K562 (cell line): ENCODE results near the gene ASPRV1.

ENCODE experiments used
- CBX2 ChIP-seq: fragments of 200-600 bp; sonication (generic); IDR thresholded peaks from one replicate; pipeline ENCODE4 v1.6.1; 2012; ENCODE audit warnings: mild to moderate bottlenecking, low read length, inconsistent platforms; ENCODE audit not compliant: insufficient read depth, poor library complexity, severe bottlenecking
- DPF2 ChIP-seq: fragments of 450-650 bp; IDR thresholded peaks from 2 replicates; pipeline ENCODE4 v1.6.1; 2016
- E2F5 ChIP-seq: sonication (generic); formaldehyde crosslinking; IDR thresholded peaks from 2 replicates; pipeline ENCODE4 v1.8.0; 2022; ENCODE audit warnings: mild to moderate bottlenecking, missing genetic modification reagents
- E2F6 ChIP-seq, 2 experiments: IDR thresholded peaks; 2 replicates each; pipeline ENCODE4 v1.6.1; 2011; ENCODE audit warnings: borderline replicate concordance in 1 of 2, control low read depth in 1 of 2, low read depth in 1 of 2, low read length in 1 of 2, mild to moderate bottlenecking in 1 of 2, mixed read lengths in 1 of 2, moderate library complexity in 1 of 2; ENCODE audit not compliant: insufficient read depth in 1 of 2, insufficient read length in 1 of 2, poor library complexity in 1 of 2, severe bottlenecking in 1 of 2; ENCODE audit errors: extremely low read depth in 1 of 2
- HDAC1 ChIP-seq, 2 experiments: fragments of 450-650 bp; IDR thresholded peaks; 2 replicates each; pipeline ENCODE4 v1.6.1; 2016 to 2017; ENCODE audit warnings: inconsistent platforms in 1 of 2, mild to moderate bottlenecking in 1 of 2, moderate library complexity in 1 of 2
- KHSRP ChIP-seq: fragments of 450-650 bp; IDR thresholded peaks from 2 replicates; pipeline ENCODE4 v1.6.1; 2017
- MTA2 ChIP-seq: fragments of 450-650 bp; IDR thresholded peaks from 2 replicates; pipeline ENCODE4 v1.6.1; 2016; ENCODE audit warnings: low read depth
- POLR2AphosphoS5 ChIP-seq: IDR thresholded peaks from 2 replicates; pipeline ENCODE4 v1.6.1; 2011; ENCODE audit warnings: mild to moderate bottlenecking, low read depth, low read length, moderate library complexity; ENCODE audit not compliant: control insufficient read depth, insufficient read depth
- RFX5 ChIP-seq: IDR thresholded peaks from 2 replicates; pipeline ENCODE4 v1.6.1; 2011; ENCODE audit warnings: low read depth, mild to moderate bottlenecking, improper control_type of control experiment, low read length
- SMAD3 ChIP-seq: fragments of 450-650 bp; formaldehyde crosslinking; conservative IDR thresholded peaks from 2 replicates; pipeline ENCODE4 v1.4.0; 2020; ENCODE audit warnings: mild to moderate bottlenecking
- TOE1 ChIP-seq, 2 experiments: fragments of 450-650 bp in 1 of 2; sonication (generic) in 1 of 2; formaldehyde crosslinking in 1 of 2; IDR thresholded peaks; 2 replicates each; pipeline versions ENCODE4 v1.7.1 to v1.8.0; 2016 to 2022; ENCODE audit warnings: borderline replicate concordance in 2 of 2, mild to moderate bottlenecking in 2 of 2, antibody characterized with exemption in 1 of 2, inconsistent platforms in 1 of 2, low read depth in 1 of 2, missing genetic modification reagents in 1 of 2, moderate library complexity in 1 of 2
- TRIM28 ChIP-seq: fragments of 450-650 bp; IDR thresholded peaks from 2 replicates; pipeline ENCODE4 v1.6.1; 2017
- TF ChIP-seq, protein P1 (sequence below), 3 experiments: IDR thresholded peaks in 2 of 3; conservative IDR thresholded peaks in 1 of 3; 2 replicates each; pipeline ENCODE4 v1.5.1; 2011 to 2012; ENCODE audit warnings: low read length in 3 of 3, mild to moderate bottlenecking in 3 of 3, control low read depth in 2 of 3, improper control_type of control experiment in 1 of 3, inconsistent platforms in 1 of 3, low read depth in 1 of 3, mixed read lengths in 1 of 3, moderate library complexity in 1 of 3; ENCODE audit not compliant: insufficient read depth in 2 of 3

GRCh38 chr2:69932596-69932922 is 28.9 kb downstream of the ASPRV1 start:
- TF ChIP-seq E2F6 (IDR thresholded peaks at IDR 0.05; ENCODE audit: borderline replicate concordance in 1 of 2, extremely low read depth in 1 of 2, insufficient read depth in 1 of 2, insufficient read length in 1 of 2, low read depth in 1 of 2, low read length in 1 of 2, poor library complexity in 1 of 2, severe bottlenecking in 1 of 2) = no peak
- no peak for TF ChIP-seq KHSRP
- TF ChIP-seq, protein P1, sequence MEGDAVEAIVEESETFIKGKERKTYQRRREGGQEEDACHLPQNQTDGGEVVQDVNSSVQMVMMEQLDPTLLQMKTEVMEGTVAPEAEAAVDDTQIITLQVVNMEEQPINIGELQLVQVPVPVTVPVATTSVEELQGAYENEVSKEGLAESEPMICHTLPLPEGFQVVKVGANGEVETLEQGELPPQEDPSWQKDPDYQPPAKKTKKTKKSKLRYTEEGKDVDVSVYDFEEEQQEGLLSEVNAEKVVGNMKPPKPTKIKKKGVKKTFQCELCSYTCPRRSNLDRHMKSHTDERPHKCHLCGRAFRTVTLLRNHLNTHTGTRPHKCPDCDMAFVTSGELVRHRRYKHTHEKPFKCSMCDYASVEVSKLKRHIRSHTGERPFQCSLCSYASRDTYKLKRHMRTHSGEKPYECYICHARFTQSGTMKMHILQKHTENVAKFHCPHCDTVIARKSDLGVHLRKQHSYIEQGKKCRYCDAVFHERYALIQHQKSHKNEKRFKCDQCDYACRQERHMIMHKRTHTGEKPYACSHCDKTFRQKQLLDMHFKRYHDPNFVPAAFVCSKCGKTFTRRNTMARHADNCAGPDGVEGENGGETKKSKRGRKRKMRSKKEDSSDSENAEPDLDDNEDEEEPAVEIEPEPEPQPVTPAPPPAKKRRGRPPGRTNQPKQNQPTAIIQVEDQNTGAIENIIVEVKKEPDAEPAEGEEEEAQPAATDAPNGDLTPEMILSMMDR (IDR thresholded peaks at IDR 0.05 in 2 of 3, conservative IDR thresholded peaks at IDR 0.05 in 1 of 3; ENCODE audit: insufficient read depth in 2 of 3, low read depth in 1 of 3, low read length in 3 of 3) = no peak
- TF ChIP-seq E2F5 (CRISPR knock-in tag) = no peak
- no peak for TF ChIP-seq CBX2
- TF ChIP-seq RFX5 = no peak
- no peak for TF ChIP-seq DPF2
- no peak for TF ChIP-seq HDAC1 (IDR thresholded peaks at IDR 0.05)
- no peak for TF ChIP-seq SMAD3 (CRISPR knock-in tag)
- no peak for TF ChIP-seq TOE1 (IDR thresholded peaks at IDR 0.05; ENCODE audit: borderline replicate concordance)
- TF ChIP-seq TOE1 (CRISPR knock-in tag; IDR thresholded peaks at IDR 0.05; ENCODE audit: borderline replicate concordance, low read depth) = no peak
- no peak for TF ChIP-seq TRIM28
- no peak for TF ChIP-seq POLR2AphosphoS5
- TF ChIP-seq MTA2 = no peak
